ENCODE data around the gene OBP2B. TPM values are rescaled to one million over a fixed set of nuclear protein-coding genes. Genes with fewer than 3 reads are reported as not detected.
"Not testable (repeated sequence)": the region's sequence is repeated elsewhere in the genome, so short reads cannot be mapped to it uniquely, and the experiment has no call there.

OBP2B gene
- total RNA-seq, 1 experiment from 2014 or later: not detected

DNA sequence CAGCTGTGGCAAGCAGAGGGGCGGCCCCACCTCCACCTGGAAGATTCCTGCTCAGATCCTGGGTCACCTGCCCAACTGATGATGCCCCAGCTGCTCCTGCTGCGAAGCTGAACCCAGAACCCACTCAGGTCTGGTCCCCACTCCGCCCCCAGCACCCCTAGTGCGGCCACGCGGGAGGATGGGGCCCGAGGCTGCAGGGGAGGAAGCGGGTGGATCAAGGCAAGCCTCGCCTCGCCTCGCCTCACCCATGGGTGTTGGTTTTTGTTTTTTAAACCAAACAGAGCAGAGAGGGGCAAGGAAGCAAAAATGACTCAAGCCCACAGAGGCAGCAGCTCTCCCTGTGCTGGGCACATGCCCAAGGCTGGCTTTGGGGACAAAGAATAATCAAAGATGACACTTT lies 42.7 kb upstream of the OBP2B start:
- Histone ChIP-seq H2AFZ (peak overlapping the region; percentile 50; the same call in 1 of the 2 replicates), H3K27me3 (ENCODE audit: insufficient read depth, low read depth) (no peaks in the 10 kb centered on the region), H3K9me3 (ENCODE audit: insufficient read depth, low read depth) (no peaks in the 10 kb centered on the region), H3F3A (ENCODE audit: insufficient read depth, low read depth) (peaks cover 36% of the 10 kb centered on the region), H3K4me1 (replicated peaks; ENCODE audit: insufficient read depth) (peaks cover 48% of the 10 kb centered on the region), H3K4me3 (peak overlapping the region; percentile 43; the same call in 1 of the 2 replicates), H3K9me2 (ENCODE audit: insufficient read depth) (no peaks in the 10 kb centered on the region), H3K4me2 (peak overlapping the region; percentile 73), H4K20me1 (ENCODE audit: insufficient read depth) (no peaks in the 10 kb centered on the region), H3K27ac (peak overlapping the region; percentile 71), H3K36me3 (ENCODE audit: low read depth) (no peaks in the 10 kb centered on the region), H3K79me2 (ENCODE audit: low read depth) (no peaks in the 10 kb centered on the region)
- POLR2A ChIA-PET (ENCODE audit: unreplicated experiment): interaction anchor here (0.6 kb wide), 1 partner anchor 14 kb away, joined by 6 read pairs; no protein-coding TSS in a partner anchor
- DNase-seq: no peak
- CTCF ChIA-PET: interaction anchor here (0.6 to 1.1 kb wide), 2 partner anchors 49 to 63 kb away, joined by 3 to 5 read pairs; no protein-coding TSS in a partner anchor
- TSS peak; percentile 62 for BruUV-seq (replicated peaks)
- TF ChIP-seq, protein P1, sequence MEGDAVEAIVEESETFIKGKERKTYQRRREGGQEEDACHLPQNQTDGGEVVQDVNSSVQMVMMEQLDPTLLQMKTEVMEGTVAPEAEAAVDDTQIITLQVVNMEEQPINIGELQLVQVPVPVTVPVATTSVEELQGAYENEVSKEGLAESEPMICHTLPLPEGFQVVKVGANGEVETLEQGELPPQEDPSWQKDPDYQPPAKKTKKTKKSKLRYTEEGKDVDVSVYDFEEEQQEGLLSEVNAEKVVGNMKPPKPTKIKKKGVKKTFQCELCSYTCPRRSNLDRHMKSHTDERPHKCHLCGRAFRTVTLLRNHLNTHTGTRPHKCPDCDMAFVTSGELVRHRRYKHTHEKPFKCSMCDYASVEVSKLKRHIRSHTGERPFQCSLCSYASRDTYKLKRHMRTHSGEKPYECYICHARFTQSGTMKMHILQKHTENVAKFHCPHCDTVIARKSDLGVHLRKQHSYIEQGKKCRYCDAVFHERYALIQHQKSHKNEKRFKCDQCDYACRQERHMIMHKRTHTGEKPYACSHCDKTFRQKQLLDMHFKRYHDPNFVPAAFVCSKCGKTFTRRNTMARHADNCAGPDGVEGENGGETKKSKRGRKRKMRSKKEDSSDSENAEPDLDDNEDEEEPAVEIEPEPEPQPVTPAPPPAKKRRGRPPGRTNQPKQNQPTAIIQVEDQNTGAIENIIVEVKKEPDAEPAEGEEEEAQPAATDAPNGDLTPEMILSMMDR (conservative IDR thresholded peaks at IDR 0.05): no peak
- TF ChIP-seq EZH2 (IDR thresholded peaks at IDR 0.05; ENCODE audit: low read depth): no peak
- intact Hi-C loops (cut with micrococcal nuclease; ENCODE audit: unreplicated experiment): no loop called here

DNA sequence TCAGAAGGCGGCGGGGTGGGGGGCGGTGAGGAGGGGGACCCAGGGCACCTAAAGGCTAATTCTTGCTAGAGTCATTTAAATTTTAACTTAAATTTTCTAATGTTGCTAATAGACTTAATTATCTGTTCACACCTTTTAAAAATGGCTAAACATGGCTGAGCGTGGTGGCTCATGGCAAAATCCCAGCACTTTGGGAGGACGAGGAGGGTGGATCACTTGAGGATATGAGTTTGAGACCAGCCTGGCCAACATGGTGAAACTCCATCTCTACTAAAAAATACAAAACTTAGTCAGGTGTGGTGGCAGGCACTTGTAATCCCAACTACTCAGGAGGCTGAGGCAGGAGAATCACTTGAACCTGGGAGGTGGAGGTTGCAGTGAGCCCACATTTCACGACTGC lies 42.2 kb upstream of the OBP2B start:
- H2AFZ ChIP-seq; H3K36me3 ChIP-seq (ENCODE audit: low read depth); H4K20me1 ChIP-seq (ENCODE audit: insufficient read depth); BruUV-seq (replicated peaks); H3K9me3 ChIP-seq (ENCODE audit: insufficient read depth, low read depth); H3K79me2 ChIP-seq (ENCODE audit: low read depth); H3K4me3 ChIP-seq; intact Hi-C loops (cut with micrococcal nuclease; ENCODE audit: unreplicated experiment); H3K9me2 ChIP-seq (ENCODE audit: insufficient read depth); H3K27me3 ChIP-seq (ENCODE audit: insufficient read depth, low read depth); DNase-seq; POLR2A ChIA-PET (ENCODE audit: unreplicated experiment): not testable (repeated sequence)
- Histone ChIP-seq H3K4me2 (peak overlapping the region; percentile 73), H3K4me1 (replicated peaks; ENCODE audit: insufficient read depth) (peaks cover 48% of the 10 kb centered on the region), H3F3A (ENCODE audit: insufficient read depth, low read depth) (peaks cover 36% of the 10 kb centered on the region), H3K27ac (peak overlapping the region; percentile 71)
- CTCF ChIA-PET: interaction anchor here (0.7 to 1.7 kb wide), 3 partner anchors 12 to 63 kb away, joined by 4 to 17 read pairs (median 9); no protein-coding TSS in a partner anchor

DNA sequence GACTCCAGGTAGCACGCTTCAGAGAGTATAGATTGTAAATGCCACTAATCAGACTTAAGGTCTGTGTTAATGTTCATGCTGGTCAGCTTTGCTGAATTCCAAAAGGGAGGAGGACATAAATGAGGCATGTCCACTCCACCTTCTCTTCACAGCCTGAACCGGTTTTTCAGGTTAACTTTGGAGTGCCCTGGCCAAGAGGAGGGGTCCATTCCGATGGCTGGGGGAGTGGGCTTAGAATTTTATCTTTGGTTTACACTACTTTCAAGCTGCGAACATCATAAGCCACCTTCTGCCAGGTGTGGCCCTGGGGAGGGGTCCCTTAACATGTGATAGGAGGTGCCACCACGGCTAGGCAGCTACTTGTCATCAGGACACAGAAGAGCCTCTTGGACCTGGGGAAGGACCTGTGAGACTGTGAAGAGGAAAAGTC lies 41.7 kb upstream of the OBP2B start:
- Histone ChIP-seq H3K27me3 (ENCODE audit: insufficient read depth, low read depth) (no peaks in the 10 kb centered on the region), H3K9me2 (ENCODE audit: insufficient read depth) (no peaks in the 10 kb centered on the region), H3K9me3 (ENCODE audit: insufficient read depth, low read depth) (no peaks in the 10 kb centered on the region), H3K36me3 (ENCODE audit: low read depth) (no peaks in the 10 kb centered on the region), H3F3A (ENCODE audit: insufficient read depth, low read depth) (peaks cover 36% of the 10 kb centered on the region), H3K4me1 (replicated peaks; ENCODE audit: insufficient read depth) (peaks cover 48% of the 10 kb centered on the region), H3K4me2 (peak overlapping the region; percentile 73), H3K4me3 (no peak overlapping the region), H3K27ac (peak overlapping the region; percentile 71), H3K79me2 (ENCODE audit: low read depth) (no peaks in the 10 kb centered on the region), H4K20me1 (ENCODE audit: insufficient read depth) (no peaks in the 10 kb centered on the region), H2AFZ (no peak overlapping the region)
- intact Hi-C loops (cut with micrococcal nuclease; ENCODE audit: unreplicated experiment): no loop called here
- CTCF ChIA-PET: interaction anchor here (0.7 to 1.7 kb wide), 3 partner anchors 12 to 62 kb away, joined by 4 to 17 read pairs (median 9); no protein-coding TSS in a partner anchor
- peak; percentile 59 to 70 for DNase-seq
- no TSS peak for BruUV-seq (replicated peaks)
- POLR2A ChIA-PET (ENCODE audit: unreplicated experiment): interaction anchor here (0.6 kb wide), 1 partner anchor 117 kb away, joined by 3 read pairs; no protein-coding TSS in a partner anchor
- TF ChIP-seq, protein P1 (conservative IDR thresholded peaks at IDR 0.05): no peak
- TF ChIP-seq EZH2 (IDR thresholded peaks at IDR 0.05; ENCODE audit: low read depth): no peak

All from PC-9 (cell line).